Ovary (tissue), 9 donors: ENCODE data around the gene NADSYN1. TPM values are rescaled to one million over a fixed set of nuclear protein-coding genes. Genes with fewer than 3 reads are reported as not detected.

Experiments used
- DNase-seq, 5 donors: peaks; one replicate each; pipeline ENCODE4 v3.0.0-alpha.2; 2019 to 2020
- H3K27ac ChIP-seq, 2 donors: fragments of 200-600 bp; one replicate each; pipeline versions ENCODE4 v1.5.1 to v1.8.0; 2019 to 2022
- H3K27me3 ChIP-seq: fragments of 200-600 bp; one replicate; pipeline ENCODE4 v1.8.0; 2022
- H3K36me3 ChIP-seq: fragments of 200-600 bp; sonication (generic); one replicate; pipeline ENCODE4 v1.5.1; 2019
- H3K4me1 ChIP-seq: one replicate; pipeline ENCODE4 v1.8.1; 2013; ENCODE audit warnings: mild to moderate bottlenecking, moderate library complexity; ENCODE audit not compliant: insufficient read depth
- H3K4me3 ChIP-seq: fragments of 200-600 bp; sonication (generic); one replicate; pipeline ENCODE4 v1.5.1; 2017
- H3K9me3 ChIP-seq, 2 donors: fragments of 200-600 bp in 1 of 2; sonication (generic) in 1 of 2; one replicate each; pipeline versions ENCODE4 v1.5.1 to v1.8.1; 2013 to 2019; ENCODE audit warnings: mild to moderate bottlenecking in 1 of 2, moderate library complexity in 1 of 2
- CTCF ChIP-seq, 3 donors: fragments of 450-650 bp in 2 of 3; fragments of 200-600 bp in 1 of 3; IDR thresholded peaks; one replicate each; pipeline versions ENCODE4 v1.5.1 to v1.8.0; 2016 to 2022; ENCODE audit warnings: antibody characterized with exemption in 3 of 3, mild to moderate bottlenecking in 1 of 3
- EP300 ChIP-seq: sonication (generic); formaldehyde crosslinking; IDR thresholded peaks from one replicate; pipeline ENCODE4 v1.6.1; 2017; ENCODE audit warnings: antibody characterized with exemption
- POLR2A ChIP-seq: fragments of 450-650 bp; IDR thresholded peaks from one replicate; pipeline ENCODE4 v1.6.1; 2017; ENCODE audit warnings: antibody characterized with exemption, mild to moderate bottlenecking, moderate library complexity
- WGBS, 3 donors: extraction: QIAGEN DNeasy Blood & Tissue Kit in 1 of 3; methylation state at CpG; one replicate each; pipeline versions ENCODE4 v1.1.5 to v1.1.7; 2013 to 2017; 5-methylcytosine and 5-hydroxymethylcytosine counted together
- intact Hi-C, 4 donors: fragments of 100-400 bp; cut with DNase I; formaldehyde crosslinking; loops; one replicate each; pipeline versions ENCODE4 v1.11.0 to v1.15.1; 2022 to 2023
- microRNA-seq, 3 donors: library from miRNA; unstranded; fragments of <30 nt; microRNA quantifications; one replicate each; pipeline versions ENCODE4 to v1.2.0, GENCODE V29; 2019 to 2020
- polyA plus RNA-seq, 2 donors: library from polyadenylated mRNA; stranded (reverse); fragments of 200-250 nt in 1 of 2; fragments of 350-450 nt in 1 of 2; fragmentation: Illumina TruSeq in 1 of 2; extraction: RNeasy Lipid Tissue Mini Kit (QIAGEN cat#74804) in 1 of 2; gene quantifications; one replicate each; pipeline ENCODE4 v1.2.3, GENCODE V29; 2013 to 2014
- small RNA-seq: library from RNA; depleted of rRNA; stranded (forward); fragments of <200 nt; gene quantifications from one replicate; pipeline ENCODE3, GENCODE V24; 2016
- total RNA-seq, 7 donors: library from RNA; depleted of rRNA in 2 of 7; stranded (reverse); fragments of >200 nt in 2 of 7; fragmentation: NEBNext Ultra II Directional in 3 of 7; extraction: Animal tissue kit (Norgen Biotek cat#: 25700) in 3 of 7; gene quantifications; one replicate each; pipeline versions ENCODE4 v1.1.0 to v1.2.4, GENCODE V29; 2016 to 2023
- donor health status: DM: no; HTN: no; CAD: no; lungs with moderate emphysema.
- donor health status: DM: no; HTN: no; CAD: no.
- donor health status: Bipolar disorder and iron deficiency.
- donor health status: DM: yes; HTN: yes; CAD: no.
- donor health status: DM: no; HTN: no; CAD: no.
- donor health status: DM: yes; HTN: yes; CAD: no.

NADSYN1 gene
- total and polyA plus RNA-seq, 9 donors: 30.8 to 69.0 (median 49.6) TPM

GRCh38 chr11:71548120-71548519, 95.1 kb downstream of the NADSYN1 start, which contains the start of gene KRTAP5-9:
Gene KRTAP5-9, plus strand, starts transcription at chr11:71548420. Its CDS starts 238 bp downstream, at chr11:71548658.
- WGBS, 3 donors: 45 to 60% (median 46%) methylated on average over 5 of the region's 5 CpGs
- no peak within 1 kb of the TSS for H3K27ac ChIP-seq
- no peaks in the 10 kb centered on the region for H3K4me1 ChIP-seq
- intact Hi-C loops: no loop called here
- DNase-seq: no peak
- peaks cover 0 to 3% of the 10 kb centered on the region in 2 donors for H3K9me3 ChIP-seq
- no peak within 1 kb of the TSS for H3K4me3 ChIP-seq
- no peaks in the 10 kb centered on the region for H3K27me3 ChIP-seq
- H3K36me3 ChIP-seq: no peaks in the 10 kb centered on the region
- TF ChIP-seq EP300 (no peak), CTCF (IDR thresholded peaks at IDR 0.05) (no peak), POLR2A (no peak)

- Histone ChIP-seq H3K4me3 (no peak overlapping the region), H3K27me3 (no peaks in the 10 kb centered on the region), H3K9me3 (peaks cover 0 to 3% of the 10 kb centered on the region in 2 donors), H3K36me3 (no peaks in the 10 kb centered on the region), H3K27ac (no peak overlapping the region), H3K4me1 (no peaks in the 10 kb centered on the region)
- intact Hi-C loops: no loop called here
- TF ChIP-seq CTCF (IDR thresholded peaks at IDR 0.05) (no peak), POLR2A (no peak), EP300 (no peak)
- 15 to 20% (median 18%) methylated on average over 5 of the region's 5 CpGs for WGBS, 3 donors
- no peak for DNase-seq
Observed at GRCh38 chr11:71548716-71549151, 95.7 kb downstream of the NADSYN1 start.

Small RNA genes lying within 50 kb of the gene (microRNA-seq; reads per million reads assigned to microRNA genes)
- 0 reads per million in 3 donors for gene MIR6754

Small RNA genes lying within 50 kb of the gene (small RNA-seq; reads per million reads assigned to genes)
- gene MIR6754: not detected

Other genes with a start within 250 kb of the NADSYN1 start
- gene SHANK2, start 200.6 kb upstream of the NADSYN1 start, total RNA-seq: 10 to 100 TPM in 1 of 7 donors, 1 to 10 TPM in 4, under 1 TPM in 1, not detected in 1; 0.08 to 40.4 (median 3.2) TPM
- under 1 TPM; 0.05 to 0.23 TPM for gene SHANK2, start 200.6 kb upstream of the NADSYN1 start, polyA plus RNA-seq
- gene DHCR7, start 4.8 kb upstream of the NADSYN1 start, total RNA-seq: 100 to 1,000 TPM in 2 of 7 donors, 10 to 100 TPM in 5; 29.3 to 264 (median 51.1) TPM
- 10 to 100 TPM; 25.3 to 61.0 TPM for gene DHCR7, start 4.8 kb upstream of the NADSYN1 start, polyA plus RNA-seq
- under 1 TPM in 4 of 7 donors, not detected in 3; 0.22 to 0.27 (median 0.23) TPM for gene KRTAP5-7, start 74.1 kb downstream of the NADSYN1 start, total RNA-seq
- not detected for gene KRTAP5-7, start 74.1 kb downstream of the NADSYN1 start, polyA plus RNA-seq
- gene KRTAP5-8, start 84.8 kb downstream of the NADSYN1 start, total RNA-seq: not detected
- not detected for gene KRTAP5-8, start 84.8 kb downstream of the NADSYN1 start, polyA plus RNA-seq
- under 1 TPM in 2 of 7 donors, not detected in 5; 0.46 to 0.77 TPM for gene KRTAP5-9, start 95.2 kb downstream of the NADSYN1 start, total RNA-seq
- gene KRTAP5-9, start 95.2 kb downstream of the NADSYN1 start, polyA plus RNA-seq: under 1 TPM in 1 of 2 donors, not detected in 1; 0.17 TPM
- under 1 TPM in 2 of 7 donors, not detected in 5; 0.18 to 0.35 TPM for gene KRTAP5-10, start 112.4 kb downstream of the NADSYN1 start, total RNA-seq
- not detected for gene KRTAP5-10, start 112.4 kb downstream of the NADSYN1 start, polyA plus RNA-seq
- gene KRTAP5-11, start 129.7 kb downstream of the NADSYN1 start, total RNA-seq: not detected
- gene KRTAP5-11, start 129.7 kb downstream of the NADSYN1 start, polyA plus RNA-seq: not detected